ENCODE data around the gene SKI. TPM values are rescaled to one million over a fixed set of nuclear protein-coding genes. Genes with fewer than 3 reads are reported as not detected.

Gene SKI
- total RNA-seq: 10 to 100 TPM; 35.3 to 54.0 (median 47.3) TPM

GRCh38 chr1:2228157-2228594, at the start of gene SKI:
Gene SKI, plus strand, starts transcription at chr1:2228319. Its CDS starts 448 bp downstream, at chr1:2228767.
- ATAC-seq (ENCODE audit: low FRiP score) (no peak), DNase-seq (ENCODE audit: low spot score) (no peak)
- no peak for TF ChIP-seq CTCF (IDR thresholded peaks at IDR 0.05)

GRCh38 chr1:2178875-2179274, 49.2 kb upstream of the SKI start:
- no peak for ATAC-seq (ENCODE audit: low FRiP score)
- TF ChIP-seq CTCF (IDR thresholded peaks at IDR 0.05): no peak
- DNase-seq (ENCODE audit: low spot score): no peak

DNA sequence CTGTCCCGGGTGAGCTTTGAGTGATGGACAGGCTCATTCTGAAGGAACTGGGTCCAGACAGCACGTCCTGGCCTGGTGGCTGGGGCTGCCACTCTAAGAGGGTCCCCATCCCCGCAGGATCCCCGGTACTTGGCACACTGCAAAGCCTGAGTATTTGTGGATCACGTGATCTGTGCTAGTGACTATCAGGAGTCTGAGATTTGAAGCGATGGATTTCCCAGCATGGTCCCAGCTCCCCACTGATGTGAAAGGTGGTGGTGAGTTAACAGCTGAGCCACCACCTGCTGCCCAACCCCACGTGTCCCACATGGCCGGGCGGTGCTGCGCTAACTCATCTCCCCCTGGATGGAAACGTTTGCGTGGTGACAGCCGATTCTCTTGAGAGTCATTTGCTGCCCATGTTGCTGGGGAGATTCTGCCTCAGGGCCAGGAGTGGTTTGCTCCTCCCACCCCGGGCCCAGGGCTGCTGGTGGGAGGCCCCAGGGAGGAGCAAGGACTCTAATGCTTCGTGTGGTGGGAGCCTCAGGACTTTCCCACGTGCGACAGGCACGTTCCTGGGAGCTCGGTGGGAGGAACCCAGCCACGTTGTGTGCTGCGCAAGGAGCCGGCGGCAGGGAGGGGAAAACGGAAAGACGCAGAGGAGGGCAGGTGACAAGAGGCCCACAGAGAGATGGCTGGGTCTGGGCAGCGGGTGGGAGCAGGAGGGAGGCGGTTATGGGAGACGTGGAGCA, 48.7 kb upstream of the SKI start:
- no peak for ATAC-seq (ENCODE audit: low FRiP score)
- no peak for TF ChIP-seq CTCF (IDR thresholded peaks at IDR 0.05)
- no peak for DNase-seq (ENCODE audit: low spot score)

- TF ChIP-seq CTCF (IDR thresholded peaks at IDR 0.05): no peak
These were observed 47.5 kb upstream of the SKI start for GRCh38 chr1:2180297-2181245.

GRCh38 chr1:2181271-2181670, 46.8 kb upstream of the SKI start:
- no peak for TF ChIP-seq CTCF (IDR thresholded peaks at IDR 0.05)
- ATAC-seq (ENCODE audit: low FRiP score): no peak
- DNase-seq (ENCODE audit: low spot score): no peak

More at GRCh38 chr1:2180297-2181245, 47.5 kb upstream of the SKI start:
- no peak for ATAC-seq (ENCODE audit: low FRiP score)
- no peak for DNase-seq (ENCODE audit: low spot score)

DNA sequence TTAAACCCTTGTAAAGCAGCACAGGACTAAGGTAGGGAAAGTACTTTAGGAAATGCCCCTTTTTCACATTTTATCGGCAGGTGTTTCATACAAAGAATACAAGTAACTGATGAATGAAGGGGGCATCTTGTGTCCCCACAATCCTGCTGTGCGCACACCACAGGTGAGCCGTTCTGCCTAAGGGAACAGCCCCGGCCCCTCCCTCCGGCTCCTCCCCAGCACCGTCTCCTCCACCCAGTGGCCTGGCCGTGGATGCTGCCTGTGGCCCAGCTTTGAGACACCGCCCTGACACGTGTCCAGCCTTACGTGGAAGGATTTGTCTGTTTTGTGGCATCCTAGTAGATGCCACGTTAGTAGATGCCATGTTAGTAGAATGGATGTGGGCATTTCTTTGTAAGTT, 46.4 kb upstream of the SKI start:
- TF ChIP-seq CTCF (IDR thresholded peaks at IDR 0.05): no peak
- DNase-seq (ENCODE audit: low spot score) (no peak), ATAC-seq (ENCODE audit: low FRiP score) (no peak)

Data from omental fat pad (tissue), 4 donors.